HFFc6 (cell line): ENCODE measurements around the gene NUDT3. TPM values are rescaled to one million over a fixed set of nuclear protein-coding genes. Genes with fewer than 3 reads are reported as not detected.

Source experiments
- DNase-seq: peaks from one replicate; pipeline ENCODE4 v3.0.0-alpha.2; 2018
- H3K27ac Mint-ChIP-seq: 2 replicates; pipeline ENCODE4 v1.8.0; 2020; ENCODE audit warnings: mild to moderate bottlenecking, mixed read lengths
- H3K27me3 Mint-ChIP-seq: 2 replicates; pipeline ENCODE4 v1.8.0; 2021; ENCODE audit warnings: mild to moderate bottlenecking, moderate library complexity, mixed read lengths; ENCODE audit not compliant: insufficient read depth
- H3K36me3 Mint-ChIP-seq: 2 replicates; pipeline ENCODE4 v1.8.0; 2021; ENCODE audit warnings: low read depth, mixed read lengths
- H3K4me1 Mint-ChIP-seq: 2 replicates; pipeline ENCODE4 v1.8.0; 2020; ENCODE audit warnings: low read depth, mixed read lengths
- H3K4me3 Mint-ChIP-seq: 2 replicates; pipeline ENCODE4 v1.8.0; 2020; ENCODE audit warnings: mild to moderate bottlenecking, moderate library complexity, mixed read lengths
- H3K9me3 Mint-ChIP-seq: 2 replicates; pipeline ENCODE4 v1.8.0; 2020; ENCODE audit warnings: mild to moderate bottlenecking, mixed read lengths
- total RNA-seq, 6 experiments: library from RNA; stranded (reverse); fragmentation: NEBNext Ultra II Directional; extraction: Animal tissue kit (Norgen Biotek cat#: 25700); gene quantifications; 2 replicates in 1 of 6; 3 replicates in 5 of 6; pipeline ENCODE4 v1.2.3, GENCODE V29; 2021
- TF ChIP-seq, protein P1 (sequence below): fragments of 200-600 bp; sonication (generic); IDR thresholded peaks from 2 replicates; pipeline ENCODE4 v1.5.0; 2021; ENCODE audit warnings: antibody characterized with exemption, mild to moderate bottlenecking

Gene NUDT3
- total RNA-seq, 6 experiments from 2014 or later, result 11.3 to 18.9 (median 16.6) TPM

- no peaks in the 10 kb centered on the region for H3K9me3 Mint-ChIP-seq
- no peak overlapping the region for H3K4me3 Mint-ChIP-seq
- DNase-seq, result peak; percentile 83
- no peaks in the 10 kb centered on the region for H3K36me3 Mint-ChIP-seq
- TF ChIP-seq, protein P1, sequence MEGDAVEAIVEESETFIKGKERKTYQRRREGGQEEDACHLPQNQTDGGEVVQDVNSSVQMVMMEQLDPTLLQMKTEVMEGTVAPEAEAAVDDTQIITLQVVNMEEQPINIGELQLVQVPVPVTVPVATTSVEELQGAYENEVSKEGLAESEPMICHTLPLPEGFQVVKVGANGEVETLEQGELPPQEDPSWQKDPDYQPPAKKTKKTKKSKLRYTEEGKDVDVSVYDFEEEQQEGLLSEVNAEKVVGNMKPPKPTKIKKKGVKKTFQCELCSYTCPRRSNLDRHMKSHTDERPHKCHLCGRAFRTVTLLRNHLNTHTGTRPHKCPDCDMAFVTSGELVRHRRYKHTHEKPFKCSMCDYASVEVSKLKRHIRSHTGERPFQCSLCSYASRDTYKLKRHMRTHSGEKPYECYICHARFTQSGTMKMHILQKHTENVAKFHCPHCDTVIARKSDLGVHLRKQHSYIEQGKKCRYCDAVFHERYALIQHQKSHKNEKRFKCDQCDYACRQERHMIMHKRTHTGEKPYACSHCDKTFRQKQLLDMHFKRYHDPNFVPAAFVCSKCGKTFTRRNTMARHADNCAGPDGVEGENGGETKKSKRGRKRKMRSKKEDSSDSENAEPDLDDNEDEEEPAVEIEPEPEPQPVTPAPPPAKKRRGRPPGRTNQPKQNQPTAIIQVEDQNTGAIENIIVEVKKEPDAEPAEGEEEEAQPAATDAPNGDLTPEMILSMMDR, result no peak
- H3K27me3 Mint-ChIP-seq, result no peaks in the 10 kb centered on the region
- peak overlapping the region; percentile 49 for H3K27ac Mint-ChIP-seq
- H3K4me1 Mint-ChIP-seq, result peaks cover 42% of the 10 kb centered on the region
Measured at GRCh38 chr6:34386316-34387137, 5.9 kb downstream of the NUDT3 start.

- Mint-ChIP-seq H3K27me3 (no peaks in the 10 kb centered on the region), H3K36me3 (peaks cover 5% of the 10 kb centered on the region; the same call in 1 of the 2 replicates), H3K9me3 (no peaks in the 10 kb centered on the region), H3K27ac (no peak overlapping the region; the same call in 1 of the 2 replicates), H3K4me1 (peaks cover 49% of the 10 kb centered on the region), H3K4me3 (no peak overlapping the region)
- DNase-seq, result no peak
- TF ChIP-seq, protein P1, result no peak
Measured at GRCh38 chr6:34385793-34386195, 6.7 kb downstream of the NUDT3 start.

DNA sequence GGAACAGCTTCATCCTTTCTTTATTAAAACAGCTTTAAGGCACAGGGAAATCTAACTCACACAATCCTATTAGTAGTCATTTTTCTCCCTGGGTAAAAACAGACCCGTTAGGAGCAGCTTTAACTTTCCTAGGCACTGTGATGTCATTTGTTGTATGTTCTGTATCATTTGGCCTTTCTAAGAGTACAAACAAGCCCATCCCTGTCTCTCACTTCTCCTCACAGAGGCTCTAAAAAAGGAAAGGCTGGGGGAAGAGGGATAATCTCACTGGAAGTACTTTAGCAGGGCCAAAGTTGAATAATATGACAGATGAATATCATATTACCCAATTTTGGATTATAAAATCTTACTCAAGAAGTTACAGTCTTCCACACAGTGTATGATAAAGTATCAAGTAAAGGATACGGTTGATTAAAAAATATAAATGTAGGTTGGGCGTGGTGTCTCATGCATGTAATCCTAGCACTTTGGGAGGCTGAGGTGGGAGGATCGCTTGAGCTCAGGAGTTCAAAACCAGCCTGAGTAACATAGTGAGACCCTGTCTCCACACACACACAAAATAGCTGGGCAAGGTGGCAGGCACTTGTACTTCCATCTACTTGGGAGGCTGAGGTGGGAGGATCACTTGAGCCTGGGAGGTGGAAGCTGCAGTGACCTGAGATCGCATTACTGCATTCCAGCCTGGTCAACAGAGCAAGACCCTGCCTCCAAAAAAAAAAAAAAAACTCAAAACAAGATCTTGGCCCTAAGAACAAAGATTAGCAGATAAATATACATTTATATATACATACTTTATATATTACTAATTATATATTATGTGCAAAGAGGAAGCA lies 7.9 kb downstream of the NUDT3 start:
- DNase-seq, result no peak
- peaks cover 9% of the 10 kb centered on the region; the same call in 1 of the 2 replicates for H3K36me3 Mint-ChIP-seq
- peak overlapping the region; percentile 77; the same call in 1 of the 2 replicates for H3K27ac Mint-ChIP-seq

DNA sequence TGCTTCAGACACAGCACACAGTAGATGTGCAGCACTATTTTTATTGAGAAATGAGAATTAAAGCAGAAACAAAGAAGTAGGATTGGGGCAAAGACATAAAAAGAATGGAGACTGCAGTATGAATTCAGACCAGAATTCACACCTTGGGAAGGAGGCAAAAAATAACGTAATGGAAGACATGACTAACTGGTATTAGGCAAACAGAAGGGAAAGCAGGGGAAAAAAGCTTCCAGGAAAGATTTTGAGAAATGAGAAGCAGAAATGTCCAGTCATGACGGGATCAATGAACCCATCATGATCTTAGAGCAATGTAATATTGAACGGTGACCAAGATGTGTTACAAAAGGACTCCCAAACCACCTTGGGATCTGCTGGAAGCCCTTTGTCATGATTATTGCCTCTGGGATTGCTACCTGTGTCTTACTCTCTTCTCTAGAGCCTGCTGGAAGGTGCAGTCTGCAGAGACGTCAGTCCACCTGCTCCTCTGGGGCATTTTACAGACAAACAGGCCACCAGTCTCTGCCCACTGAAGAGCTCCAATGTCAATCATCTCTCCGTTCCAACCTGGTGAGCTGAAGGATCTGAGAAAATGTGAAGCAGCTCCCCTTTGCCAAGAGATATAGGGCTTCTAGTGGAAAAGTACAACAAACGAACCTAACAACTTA lies 8.7 kb downstream of the NUDT3 start:
- Mint-ChIP-seq H3K36me3 (peaks cover 9% of the 10 kb centered on the region; the same call in 1 of the 2 replicates), H3K27ac (peak overlapping the region; percentile 77), H3K9me3 (no peaks in the 10 kb centered on the region), H3K4me1 (peaks cover 48% of the 10 kb centered on the region), H3K4me3 (peak overlapping the region; percentile 6; the same call in 1 of the 2 replicates), H3K27me3 (no peaks in the 10 kb centered on the region; the same call in 1 of the 2 replicates)
- DNase-seq, result no peak
- TF ChIP-seq, protein P1, result no peak

More for the DNA sequence above, 7.9 kb downstream of the NUDT3 start:
- no peak overlapping the region for H3K4me3 Mint-ChIP-seq
- H3K4me1 Mint-ChIP-seq, result peaks cover 52% of the 10 kb centered on the region
- no peaks in the 10 kb centered on the region for H3K9me3 Mint-ChIP-seq
- no peaks in the 10 kb centered on the region; the same call in 1 of the 2 replicates for H3K27me3 Mint-ChIP-seq
- TF ChIP-seq, protein P1, result no peak

DNA sequence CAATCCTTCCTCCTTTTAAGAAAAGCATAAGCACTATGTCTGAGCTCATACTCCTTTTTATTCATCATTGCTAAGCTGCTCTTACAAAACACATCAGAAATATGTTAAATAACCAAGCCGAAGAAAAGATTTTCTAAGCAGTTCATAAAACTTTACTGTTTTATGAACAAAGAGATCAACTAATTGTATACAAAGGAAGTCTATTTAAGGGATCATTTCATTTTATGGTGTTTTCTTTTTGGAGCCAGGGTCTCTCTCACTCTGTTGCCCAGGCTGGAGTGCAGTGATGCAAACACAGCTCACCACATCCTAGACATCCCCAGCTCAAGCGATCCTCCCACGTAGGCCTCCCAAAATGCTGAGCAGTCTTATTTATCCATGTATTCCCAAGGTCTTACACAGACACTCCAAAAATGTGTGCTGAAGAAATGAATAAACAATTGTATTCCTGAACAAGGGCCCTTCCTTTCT lies 9.3 kb downstream of the NUDT3 start:
- TF ChIP-seq, protein P1, result no peak
- peaks cover 9% of the 10 kb centered on the region; the same call in 1 of the 2 replicates for H3K36me3 Mint-ChIP-seq
- DNase-seq, result no peak
- H3K4me1 Mint-ChIP-seq, result peaks cover 52% of the 10 kb centered on the region
- peak overlapping the region; percentile 77 for H3K27ac Mint-ChIP-seq
- no peaks in the 10 kb centered on the region for H3K9me3 Mint-ChIP-seq
- H3K4me3 Mint-ChIP-seq, result peak overlapping the region; percentile 6; the same call in 1 of the 2 replicates
- H3K27me3 Mint-ChIP-seq, result no peaks in the 10 kb centered on the region; the same call in 1 of the 2 replicates
